ENCODE results near the gene IQSEC1. TPM values are rescaled to one million over a fixed set of nuclear protein-coding genes. Genes with fewer than 3 reads are reported as not detected.

Gene IQSEC1
- total RNA-seq = 50.1 and 57.1 TPM in 2 replicates

GRCh38 chr3:13073326-13074005 lies at the start of gene IQSEC1:
IQSEC1 (minus strand) TSS chr3:13073429; CDS start chr3:13073014, 415 bp downstream.
- no peak for DNase-seq (ENCODE audit: extremely low read depth, low read depth, low spot score)

- no peak for DNase-seq (ENCODE audit: extremely low read depth, low read depth, low spot score)
Measured at GRCh38 chr3:13122081-13123012, 49.1 kb upstream of the IQSEC1 start.

GRCh38 chr3:13121553-13122001 lies 48.3 kb upstream of the IQSEC1 start:
- DNase-seq (ENCODE audit: extremely low read depth, low read depth, low spot score) = no peak

GRCh38 chr3:13120928-13121552 lies 47.8 kb upstream of the IQSEC1 start:
- DNase-seq (ENCODE audit: extremely low read depth, low read depth, low spot score) = no peak

GRCh38 chr3:13120289-13120927 lies 47.2 kb upstream of the IQSEC1 start:
- no peak for DNase-seq (ENCODE audit: extremely low read depth, low read depth, low spot score)

GRCh38 chr3:13119471-13120220 lies 46.4 kb upstream of the IQSEC1 start:
- no peak for DNase-seq (ENCODE audit: extremely low read depth, low read depth, low spot score)

- no peak for DNase-seq (ENCODE audit: extremely low read depth, low read depth, low spot score)
Measured at GRCh38 chr3:13116426-13116825, 43.2 kb upstream of the IQSEC1 start.

GRCh38 chr3:13115991-13116390 lies 42.8 kb upstream of the IQSEC1 start:
- no peak for DNase-seq (ENCODE audit: extremely low read depth, low read depth, low spot score)

- DNase-seq (ENCODE audit: extremely low read depth, low read depth, low spot score) = no peak
Measured at GRCh38 chr3:13115576-13115910, 42.3 kb upstream of the IQSEC1 start.

- no peak for DNase-seq (ENCODE audit: extremely low read depth, low read depth, low spot score)
Measured at GRCh38 chr3:13114811-13115575, 41.8 kb upstream of the IQSEC1 start.

- DNase-seq (ENCODE audit: extremely low read depth, low read depth, low spot score) = no peak
Measured at GRCh38 chr3:13113346-13114330, 40.4 kb upstream of the IQSEC1 start.

GRCh38 chr3:13112521-13113345 lies 39.5 kb upstream of the IQSEC1 start:
- DNase-seq (ENCODE audit: extremely low read depth, low read depth, low spot score) = no peak

GRCh38 chr3:13111873-13112520 lies 38.8 kb upstream of the IQSEC1 start:
- no peak for DNase-seq (ENCODE audit: extremely low read depth, low read depth, low spot score)

- no peak for DNase-seq (ENCODE audit: extremely low read depth, low read depth, low spot score)
Measured at GRCh38 chr3:13111173-13111872, 38.1 kb upstream of the IQSEC1 start.

GRCh38 chr3:13110678-13111116 lies 37.5 kb upstream of the IQSEC1 start:
- no peak for DNase-seq (ENCODE audit: extremely low read depth, low read depth, low spot score)

GRCh38 chr3:13109516-13109915 lies 36.3 kb upstream of the IQSEC1 start:
- no peak for DNase-seq (ENCODE audit: extremely low read depth, low read depth, low spot score)
